Fibroblast of the conjunctiva (primary cell): ENCODE data around the gene LPP.

Experiments
- DNase-seq: peaks from one replicate; pipeline ENCODE4 v3.0.0-alpha.2; 2010; ENCODE audit warnings: low read depth

LPP gene

GRCh38 chr3:188135271-188135670 lies 18.7 kb upstream of the LPP start:
- DNase-seq = no peak

GRCh38 chr3:188137051-188137450 lies 16.9 kb upstream of the LPP start:
- no peak for DNase-seq

- DNase-seq = no peak
Observed at GRCh38 chr3:188139466-188139865, 14.5 kb upstream of the LPP start.

- DNase-seq = no peak
Observed at GRCh38 chr3:188146219-188146618, 7.7 kb upstream of the LPP start.

GRCh38 chr3:188147782-188148181 lies 6.2 kb upstream of the LPP start:
- DNase-seq = no peak

- DNase-seq = no peak
Observed at GRCh38 chr3:188148318-188148717, 5.6 kb upstream of the LPP start.

- no peak for DNase-seq
Observed at GRCh38 chr3:188149587-188149986, 4.4 kb upstream of the LPP start.

GRCh38 chr3:188150982-188151381 lies 3.0 kb upstream of the LPP start:
- DNase-seq = no peak

GRCh38 chr3:188151438-188151837 lies 2.5 kb upstream of the LPP start:
- no peak for DNase-seq

- DNase-seq = no peak
Observed at GRCh38 chr3:188152660-188153436, 1.1 kb upstream of the LPP start.

- DNase-seq = peak; percentile 74
Observed at GRCh38 chr3:188153437-188154013, 432 bp upstream of the LPP start.

- DNase-seq = no peak
Observed at GRCh38 chr3:188154809-188155574, 1.0 kb downstream of the LPP start.

- no peak for DNase-seq
Observed at GRCh38 chr3:188156056-188156455, 2.1 kb downstream of the LPP start.

- no peak for DNase-seq
Observed at GRCh38 chr3:188157407-188157806, 3.5 kb downstream of the LPP start.

- no peak for DNase-seq
Observed at GRCh38 chr3:188157971-188158370, 4.0 kb downstream of the LPP start.

GRCh38 chr3:188158731-188159310 lies 4.9 kb downstream of the LPP start:
- DNase-seq = no peak

GRCh38 chr3:188160751-188161150 lies 6.8 kb downstream of the LPP start:
- DNase-seq = no peak

GRCh38 chr3:188164248-188164687 lies 10.3 kb downstream of the LPP start:
- no peak for DNase-seq

- DNase-seq = no peak
Observed at GRCh38 chr3:188165596-188165995, 11.6 kb downstream of the LPP start.

GRCh38 chr3:188166441-188166840 lies 12.5 kb downstream of the LPP start:
- no peak for DNase-seq

- DNase-seq = no peak
Observed at GRCh38 chr3:188168186-188168585, 14.2 kb downstream of the LPP start.

GRCh38 chr3:188168648-188169047 lies 14.7 kb downstream of the LPP start:
- DNase-seq = no peak
